Spleen (tissue), 11 donors: ENCODE data around the gene MOB2. TPM values are rescaled to one million over a fixed set of nuclear protein-coding genes. Genes with fewer than 3 reads are reported as not detected.

Experiments
- DNase-seq: peaks from one replicate; pipeline ENCODE4 v3.0.0-alpha.2; 2020
- H3K27ac ChIP-seq, 8 donors: fragments of 200-600 bp; sonication (generic) in 7 of 8; 1 replicate in 4 of 8; 2 replicates in 4 of 8; pipeline versions ENCODE4 v1.5.0 to v1.8.0; 2016 to 2021; ENCODE audit warnings: inconsistent platforms in 4 of 8, mild to moderate bottlenecking in 4 of 8, moderate library complexity in 1 of 8
- H3K27me3 ChIP-seq, 7 donors: fragments of 200-600 bp; sonication (generic) in 6 of 7; replicated peaks in 1 of 7; 1 replicate in 4 of 7; 2 replicates in 3 of 7; pipeline versions ENCODE4 v1.5.0 to v1.8.0; 2016 to 2021; ENCODE audit warnings: inconsistent platforms in 3 of 7, mild to moderate bottlenecking in 1 of 7
- H3K36me3 ChIP-seq, 6 donors: fragments of 200-600 bp; sonication (generic) in 5 of 6; 1 replicate in 4 of 6; 2 replicates in 2 of 6; pipeline versions ENCODE4 v1.5.0 to v1.8.0; 2016 to 2021; ENCODE audit warnings: inconsistent platforms in 2 of 6
- H3K4me1 ChIP-seq, 6 donors: fragments of 200-600 bp; sonication (generic) in 5 of 6; 1 replicate in 3 of 6; 2 replicates in 3 of 6; pipeline versions ENCODE4 v1.5.0 to v1.8.0; 2016 to 2021; ENCODE audit warnings: inconsistent platforms in 3 of 6
- H3K4me3 ChIP-seq, 8 donors: fragments of 200-600 bp; sonication (generic) in 7 of 8; 1 replicate in 4 of 8; 2 replicates in 4 of 8; pipeline versions ENCODE4 v1.5.0 to v1.8.0; 2016 to 2021; ENCODE audit warnings: inconsistent platforms in 4 of 8, mild to moderate bottlenecking in 4 of 8, moderate library complexity in 2 of 8
- H3K9me3 ChIP-seq, 8 donors: fragments of 200-600 bp; sonication (generic) in 7 of 8; 1 replicate in 4 of 8; 2 replicates in 4 of 8; pipeline versions ENCODE4 v1.5.0 to v1.8.0; 2016 to 2021; ENCODE audit warnings: inconsistent platforms in 4 of 8
- POLR2A ChIP-seq, 3 donors: fragments of 450-650 bp; IDR thresholded peaks; one replicate each; pipeline ENCODE4 v1.5.1; 2017; ENCODE audit warnings: antibody characterized with exemption in 3 of 3, mild to moderate bottlenecking in 1 of 3
- POLR2AphosphoS5 ChIP-seq, 3 donors: sonication (generic); formaldehyde crosslinking; IDR thresholded peaks; one replicate each; pipeline ENCODE4 v1.5.1; 2017; ENCODE audit warnings: antibody characterized with exemption in 3 of 3
- WGBS, 5 donors: extraction: QIAGEN DNeasy Blood & Tissue Kit in 3 of 5; methylation state at CpG; one replicate each; pipeline versions ENCODE4 v1.1.5 to v1.1.7; 2013 to 2018; 5-methylcytosine and 5-hydroxymethylcytosine counted together
- intact Hi-C: fragments of 100-400 bp; cut with DNase I; formaldehyde crosslinking; loops from one replicate; pipeline ENCODE4 v1.15.0; 2023; ENCODE audit warnings: low total_unique reads
- polyA plus RNA-seq, 3 donors: library from polyadenylated mRNA; stranded (reverse); fragments of 200-250 nt; gene quantifications; one replicate each; pipeline ENCODE4 v1.2.1, GENCODE V29; 2013
- total RNA-seq, 7 donors: library from RNA; depleted of rRNA in 3 of 7; stranded (reverse); fragments of >200 nt in 3 of 7; fragmentation: NEBNext Ultra II Directional in 4 of 7; extraction: Animal tissue kit (Norgen Biotek cat#: 25700) in 4 of 7; gene quantifications; one replicate each; pipeline versions ENCODE4 v1.1.0 to v1.2.1, GENCODE V29; 2016 to 2021
- TF ChIP-seq, protein P1 (sequence below), 11 experiments: fragments of 200-600 bp in 7 of 11; fragments of 450-650 bp in 4 of 11; sonication (generic) in 4 of 11; IDR thresholded peaks in 8 of 11; conservative IDR thresholded peaks in 3 of 11; 1 replicate in 7 of 11; 2 replicates in 4 of 11; pipeline versions ENCODE4 v1.4.0 to v1.8.0; 2016 to 2021; ENCODE audit warnings: antibody characterized with exemption in 11 of 11, inconsistent platforms in 4 of 11, mild to moderate bottlenecking in 1 of 11
- donor health status: healthy with polysubstance abuse.
- donor health status: DM: no; HTN: no; CAD: no; lungs with moderate emphysema.
- donor health status: DM: no; HTN: no; CAD: no.
- donor health status: Bipolar disorder and iron deficiency.
- donor health status: healthy.
- donor health status: DM: no; HTN: no; CAD: no.
- donor health status: DM: yes; HTN: yes; CAD: no.

Gene MOB2
- total and polyA plus RNA-seq, 10 donors = 28.1 to 51.5 (median 41.5) TPM

DNA sequence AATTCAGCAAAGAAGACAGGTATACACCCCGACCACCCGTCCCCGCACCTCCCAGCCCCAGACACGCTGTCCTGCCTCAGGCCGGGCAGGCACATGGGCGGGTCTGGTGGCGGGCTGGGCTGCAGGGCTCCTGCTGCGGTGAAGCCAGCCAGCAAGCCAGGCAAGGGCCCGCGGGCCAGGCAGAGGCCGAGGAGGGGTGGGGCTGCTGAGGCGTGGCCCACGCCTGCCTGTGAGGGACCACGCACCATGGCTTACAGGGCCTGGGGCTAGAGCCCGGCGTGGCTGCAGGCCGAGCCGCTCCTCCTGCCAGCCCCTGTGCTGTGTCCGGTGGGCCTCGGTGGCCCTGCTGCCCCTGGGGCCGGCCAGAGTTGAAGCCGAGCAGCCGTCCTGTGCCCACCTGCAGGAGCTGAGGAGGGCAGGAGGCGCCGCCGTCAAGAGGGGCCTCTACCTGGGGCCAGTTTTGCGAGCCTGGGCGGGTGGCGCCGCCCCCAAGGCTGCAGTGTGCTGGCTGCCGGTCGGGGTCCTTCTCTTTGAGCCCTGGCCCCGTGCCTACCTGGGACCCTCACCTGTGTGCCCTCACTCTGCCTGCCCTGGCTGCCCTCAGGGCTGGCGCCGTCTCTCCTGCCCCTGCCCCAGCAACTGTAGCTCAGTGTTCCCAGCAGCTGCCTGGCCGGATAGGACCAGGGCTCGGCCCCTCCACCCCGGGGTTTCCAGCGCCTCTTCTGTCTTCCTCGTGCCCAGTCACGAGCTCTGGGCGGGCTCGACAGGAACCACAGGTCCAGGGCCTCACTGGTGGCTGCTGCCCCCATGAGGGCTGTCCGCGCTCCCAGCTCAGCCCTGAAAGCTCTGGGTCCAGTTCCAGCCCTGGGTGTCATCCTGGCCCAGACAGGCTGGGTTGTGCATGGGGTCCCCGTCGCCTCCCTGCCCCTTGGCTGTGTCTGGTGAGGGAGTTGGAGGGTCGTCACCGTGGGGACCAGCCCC lies 38.4 kb downstream of the MOB2 start:
- H3K27me3 ChIP-seq = peaks cover 0 to 100% (median 30%) of the 10 kb centered on the region in 7 donors
- H3K9me3 ChIP-seq = no peaks in the 10 kb centered on the region
- no peaks in the 10 kb centered on the region for H3K36me3 ChIP-seq
- no peak for DNase-seq
- no peak overlapping the region for H3K4me3 ChIP-seq
- TF ChIP-seq POLR2A (IDR thresholded peaks at IDR 0.05) (no peak), POLR2AphosphoS5 (IDR thresholded peaks at IDR 0.05) (no peak)
- TF ChIP-seq, protein P1, sequence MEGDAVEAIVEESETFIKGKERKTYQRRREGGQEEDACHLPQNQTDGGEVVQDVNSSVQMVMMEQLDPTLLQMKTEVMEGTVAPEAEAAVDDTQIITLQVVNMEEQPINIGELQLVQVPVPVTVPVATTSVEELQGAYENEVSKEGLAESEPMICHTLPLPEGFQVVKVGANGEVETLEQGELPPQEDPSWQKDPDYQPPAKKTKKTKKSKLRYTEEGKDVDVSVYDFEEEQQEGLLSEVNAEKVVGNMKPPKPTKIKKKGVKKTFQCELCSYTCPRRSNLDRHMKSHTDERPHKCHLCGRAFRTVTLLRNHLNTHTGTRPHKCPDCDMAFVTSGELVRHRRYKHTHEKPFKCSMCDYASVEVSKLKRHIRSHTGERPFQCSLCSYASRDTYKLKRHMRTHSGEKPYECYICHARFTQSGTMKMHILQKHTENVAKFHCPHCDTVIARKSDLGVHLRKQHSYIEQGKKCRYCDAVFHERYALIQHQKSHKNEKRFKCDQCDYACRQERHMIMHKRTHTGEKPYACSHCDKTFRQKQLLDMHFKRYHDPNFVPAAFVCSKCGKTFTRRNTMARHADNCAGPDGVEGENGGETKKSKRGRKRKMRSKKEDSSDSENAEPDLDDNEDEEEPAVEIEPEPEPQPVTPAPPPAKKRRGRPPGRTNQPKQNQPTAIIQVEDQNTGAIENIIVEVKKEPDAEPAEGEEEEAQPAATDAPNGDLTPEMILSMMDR (IDR thresholded peaks at IDR 0.05 in 8 of 11, conservative IDR thresholded peaks at IDR 0.05 in 3 of 11) = no peak
- WGBS, 5 donors = 74 to 92% (median 85%) methylated on average over 6 to 49 of the region's 49 CpGs
- no peak overlapping the region for H3K27ac ChIP-seq
- H3K4me1 ChIP-seq = peaks cover 2 to 26% (median 8%) of the 10 kb centered on the region in 6 donors
- intact Hi-C loops = no loop called here

DNA sequence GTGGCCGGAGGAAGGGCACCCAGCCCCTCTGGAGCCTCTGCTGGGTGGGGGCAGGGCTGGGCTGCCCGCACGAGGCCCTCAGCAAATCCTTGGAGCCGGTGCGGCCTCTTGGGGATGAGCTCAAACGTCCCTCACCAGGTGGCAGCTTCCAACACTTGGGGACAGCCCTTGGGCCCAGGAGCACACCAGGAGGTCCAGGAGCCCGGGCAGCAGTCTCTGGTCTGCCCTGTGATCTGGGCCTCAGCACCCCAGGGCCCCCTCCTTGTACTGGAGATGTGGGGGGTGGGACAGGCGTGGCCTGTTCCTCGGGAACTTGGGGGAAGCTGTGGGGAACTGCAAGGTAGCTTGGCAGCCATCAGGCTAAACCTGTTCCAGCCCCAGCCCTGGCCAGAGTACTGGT lies 40.0 kb downstream of the MOB2 start:
- H3K4me3 ChIP-seq = no peak overlapping the region
- intact Hi-C loops = no loop called here
- H3K27ac ChIP-seq = no peak overlapping the region
- no peaks in the 10 kb centered on the region for H3K36me3 ChIP-seq
- H3K4me1 ChIP-seq = peaks cover 2 to 18% (median 8%) of the 10 kb centered on the region in 6 donors
- WGBS, 5 donors = 69 to 89% (median 77%) methylated on average over 6 to 9 of the region's 9 CpGs
- no peak for DNase-seq
- H3K27me3 ChIP-seq = peaks cover 0 to 98% (median 30%) of the 10 kb centered on the region in 7 donors
- no peaks in the 10 kb centered on the region for H3K9me3 ChIP-seq
- TF ChIP-seq POLR2A (IDR thresholded peaks at IDR 0.05) (no peak), POLR2AphosphoS5 (IDR thresholded peaks at IDR 0.05) (no peak)
- TF ChIP-seq, protein P1 (IDR thresholded peaks at IDR 0.05 in 8 of 11, conservative IDR thresholded peaks at IDR 0.05 in 3 of 11) = no peak

DNA sequence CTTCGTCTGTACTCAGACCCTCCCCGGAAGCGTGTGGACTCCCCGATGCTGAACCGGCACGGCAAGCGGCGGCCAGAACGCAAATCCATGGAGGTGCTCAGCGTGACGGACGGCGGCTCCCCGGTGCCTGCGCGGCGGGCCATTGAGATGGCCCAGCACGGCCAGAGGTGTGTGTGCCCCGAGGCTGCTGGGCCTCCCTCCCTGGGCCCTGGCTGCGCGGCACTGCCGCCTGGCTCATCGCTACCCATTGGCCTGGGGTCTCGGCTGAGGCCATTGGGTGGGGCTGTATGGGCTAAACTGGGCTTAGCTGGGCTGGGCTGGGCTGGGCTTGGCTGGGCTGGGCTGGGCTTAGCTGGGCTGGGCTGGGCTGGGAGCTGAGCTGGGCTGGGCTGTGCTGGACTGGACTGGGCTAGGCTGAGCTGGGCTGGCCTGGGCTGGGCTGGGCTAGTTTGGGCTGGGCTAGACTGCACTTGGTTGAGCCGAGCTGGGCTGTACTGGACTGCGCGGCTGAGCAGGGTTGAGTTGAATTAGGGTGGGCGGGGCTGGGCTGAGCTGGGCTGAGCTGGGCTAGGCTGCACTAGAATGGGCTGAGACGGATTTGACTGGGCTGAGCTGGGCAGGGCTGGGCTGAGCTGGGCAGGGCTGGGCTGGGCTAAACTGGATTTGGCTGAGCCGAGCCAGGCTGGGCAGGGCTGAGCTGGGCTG lies 40.7 kb downstream of the MOB2 start:
- H3K27ac ChIP-seq = no peak overlapping the region
- no peaks in the 10 kb centered on the region for H3K36me3 ChIP-seq
- WGBS, 5 donors = 87 to 93% (median 89%) methylated on average over 11 to 30 of the region's 30 CpGs
- no peaks in the 10 kb centered on the region for H3K9me3 ChIP-seq
- peaks cover 0 to 91% (median 28%) of the 10 kb centered on the region in 7 donors for H3K27me3 ChIP-seq
- DNase-seq = no peak
- peaks cover under 1 to 12% (median 7%) of the 10 kb centered on the region in 6 donors for H3K4me1 ChIP-seq
- no peak overlapping the region for H3K4me3 ChIP-seq
- TF ChIP-seq POLR2AphosphoS5 (IDR thresholded peaks at IDR 0.05) = no peak
- TF ChIP-seq POLR2A (IDR thresholded peaks at IDR 0.05) = no peak
- TF ChIP-seq, protein P1 (IDR thresholded peaks at IDR 0.05 in 8 of 11, conservative IDR thresholded peaks at IDR 0.05 in 3 of 11) = no peak
- intact Hi-C loops = no loop called here
